ENCODE results near the gene OLFM2. TPM values are rescaled to one million over a fixed set of nuclear protein-coding genes. Genes with fewer than 3 reads are reported as not detected.

The OLFM2 gene
- polyA plus RNA-seq, 1 donor from 2014 or later = 68.6 TPM

GRCh38 chr19:9818175-9818733 lies 118.1 kb downstream of the OLFM2 start:
- H3K79me2 ChIP-seq (replicated peaks; ENCODE audit: insufficient read depth, low read length) = peaks cover 19% of the 10 kb centered on the region

GRCh38 chr19:9811139-9811538 lies 125.2 kb downstream of the OLFM2 start:
- Histone ChIP-seq H3K9me3 (ENCODE audit: low read length) (no peaks in the 10 kb centered on the region), H3K36me3 (ENCODE audit: insufficient read depth, low read length) (no peaks in the 10 kb centered on the region), H3K4me2 (ENCODE audit: low read length) (no peak overlapping the region), H3K4me3 (ENCODE audit: low read length) (no peak overlapping the region), H3F3A (ENCODE audit: insufficient read depth, low read length, poor library complexity, severe bottlenecking) (no peaks in the 10 kb centered on the region), H3K9me2 (ENCODE audit: insufficient read depth, low read length) (no peaks in the 10 kb centered on the region), H4K20me1 (ENCODE audit: insufficient read depth) (no peaks in the 10 kb centered on the region), H2AFZ (ENCODE audit: low read depth, low read length) (no peak overlapping the region), H3K79me2 (replicated peaks; ENCODE audit: insufficient read depth, low read length) (no peaks in the 10 kb centered on the region), H3K27ac (ENCODE audit: low read length) (no peak overlapping the region), H3K27me3 (ENCODE audit: insufficient read depth, low read depth, low read length) (no peaks in the 10 kb centered on the region), H3K9ac (ENCODE audit: low read length) (no peak overlapping the region)
- no peak for TF ChIP-seq EP300 (conservative IDR thresholded peaks at IDR 0.05; ENCODE audit: poor library complexity, severe bottlenecking)
- TF ChIP-seq RAD21 (conservative IDR thresholded peaks at IDR 0.05) = no peak
- no peak for TF ChIP-seq EZH2 (IDR thresholded peaks at IDR 0.05; ENCODE audit: borderline replicate concordance, insufficient read depth, low read length, poor library complexity, severe bottlenecking)

More at GRCh38 chr19:9818175-9818733, 118.1 kb downstream of the OLFM2 start:
- TF ChIP-seq, protein P1, sequence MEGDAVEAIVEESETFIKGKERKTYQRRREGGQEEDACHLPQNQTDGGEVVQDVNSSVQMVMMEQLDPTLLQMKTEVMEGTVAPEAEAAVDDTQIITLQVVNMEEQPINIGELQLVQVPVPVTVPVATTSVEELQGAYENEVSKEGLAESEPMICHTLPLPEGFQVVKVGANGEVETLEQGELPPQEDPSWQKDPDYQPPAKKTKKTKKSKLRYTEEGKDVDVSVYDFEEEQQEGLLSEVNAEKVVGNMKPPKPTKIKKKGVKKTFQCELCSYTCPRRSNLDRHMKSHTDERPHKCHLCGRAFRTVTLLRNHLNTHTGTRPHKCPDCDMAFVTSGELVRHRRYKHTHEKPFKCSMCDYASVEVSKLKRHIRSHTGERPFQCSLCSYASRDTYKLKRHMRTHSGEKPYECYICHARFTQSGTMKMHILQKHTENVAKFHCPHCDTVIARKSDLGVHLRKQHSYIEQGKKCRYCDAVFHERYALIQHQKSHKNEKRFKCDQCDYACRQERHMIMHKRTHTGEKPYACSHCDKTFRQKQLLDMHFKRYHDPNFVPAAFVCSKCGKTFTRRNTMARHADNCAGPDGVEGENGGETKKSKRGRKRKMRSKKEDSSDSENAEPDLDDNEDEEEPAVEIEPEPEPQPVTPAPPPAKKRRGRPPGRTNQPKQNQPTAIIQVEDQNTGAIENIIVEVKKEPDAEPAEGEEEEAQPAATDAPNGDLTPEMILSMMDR (IDR thresholded peaks at IDR 0.05; ENCODE audit: poor library complexity, severe bottlenecking) = no peak
- no peak for TF ChIP-seq REST (IDR thresholded peaks at IDR 0.05; ENCODE audit: borderline replicate concordance)
- TF ChIP-seq SMC3 (conservative IDR thresholded peaks at IDR 0.05; ENCODE audit: poor library complexity) = no peak
- no peak for TF ChIP-seq RAD21 (conservative IDR thresholded peaks at IDR 0.05)
- no peak for TF ChIP-seq EZH2 (IDR thresholded peaks at IDR 0.05; ENCODE audit: borderline replicate concordance, insufficient read depth, low read length, poor library complexity, severe bottlenecking)
- TF ChIP-seq POLR2AphosphoS5 (IDR thresholded peaks at IDR 0.05) = no peak
- no peak for TF ChIP-seq TAF1 (IDR thresholded peaks at IDR 0.05; ENCODE audit: low read depth)
- TF ChIP-seq MXI1 (conservative IDR thresholded peaks at IDR 0.05; ENCODE audit: poor library complexity, severe bottlenecking) = no peak
- no peak for TF ChIP-seq EP300 (conservative IDR thresholded peaks at IDR 0.05; ENCODE audit: poor library complexity, severe bottlenecking)
- no peaks in the 10 kb centered on the region for H3K9me2 ChIP-seq (ENCODE audit: insufficient read depth, low read length)
- peak overlapping the region; percentile 98 for H3K4me3 ChIP-seq (ENCODE audit: low read length)
- peak overlapping the region; percentile 86 for H2AFZ ChIP-seq (ENCODE audit: low read depth, low read length)
- no peaks in the 10 kb centered on the region for H3F3A ChIP-seq (ENCODE audit: insufficient read depth, low read length, poor library complexity, severe bottlenecking)
- peak overlapping the region; percentile 82 for H3K4me2 ChIP-seq (ENCODE audit: low read length)
- no peaks in the 10 kb centered on the region for H4K20me1 ChIP-seq (ENCODE audit: insufficient read depth)
- no peaks in the 10 kb centered on the region for H3K9me3 ChIP-seq (ENCODE audit: low read length)
- H3K27ac ChIP-seq (ENCODE audit: low read length) = peak overlapping the region; percentile 91
- no peaks in the 10 kb centered on the region for H3K27me3 ChIP-seq (ENCODE audit: insufficient read depth, low read depth, low read length)
- H3K9ac ChIP-seq (ENCODE audit: low read length) = peak overlapping the region; percentile 85
- no peaks in the 10 kb centered on the region for H3K36me3 ChIP-seq (ENCODE audit: insufficient read depth, low read length)
